ENCODE results near the gene ASRGL1.
"Not testable (repeated sequence)": the region's sequence is repeated elsewhere in the genome, so short reads cannot be mapped to it uniquely, and the experiment has no call there.

GRCh38 chr11:62343646-62344190 is 6.5 kb downstream of the ASRGL1 start:
- not testable (repeated sequence) for TF ChIP-seq CTCF, EP300, POLR2AphosphoS5 (IDR thresholded peaks at IDR 0.05)

Data from gastroesophageal sphincter (tissue), 3 donors.